Fibroblast of lung (primary cell): ENCODE results near the gene OST4. TPM values are rescaled to one million over a fixed set of nuclear protein-coding genes. Genes with fewer than 3 reads are reported as not detected.

Experiments
- DNase-seq, 2 donors: peaks; one replicate each; pipeline versions ENCODE4 v3.0.0 to v3.0.0-alpha.2; 2010; ENCODE audit warnings: low read depth in 2 of 2
- H2AFZ ChIP-seq: 2 replicates; pipeline ENCODE4 v1.5.1; 2012; ENCODE audit warnings: low read length, control low read depth, inconsistent platforms
- H3K27ac ChIP-seq: 2 replicates; pipeline ENCODE4 v1.5.1; 2011; ENCODE audit warnings: low read length, control low read depth; ENCODE audit not compliant: insufficient read depth
- H3K27me3 ChIP-seq: 2 replicates; pipeline ENCODE4 v1.5.1; 2011; ENCODE audit warnings: mild to moderate bottlenecking, low read length; ENCODE audit not compliant: control insufficient read depth, insufficient read depth
- H3K36me3 ChIP-seq: 2 replicates; pipeline ENCODE4 v1.5.1; 2011; ENCODE audit warnings: low read length; ENCODE audit not compliant: control insufficient read depth, insufficient read depth
- H3K4me1 ChIP-seq: 2 replicates; pipeline ENCODE4 v1.5.1; 2011; ENCODE audit warnings: low read length; ENCODE audit not compliant: control insufficient read depth, insufficient read depth; ENCODE audit errors: extremely low read depth
- H3K4me2 ChIP-seq: 2 replicates; pipeline ENCODE4 v1.5.1; 2011; ENCODE audit warnings: low read length, control low read depth; ENCODE audit not compliant: insufficient read depth; ENCODE audit errors: extremely low read depth
- H3K4me3 ChIP-seq, 4 experiments: fragments of 200-600 bp in 1 of 4; sonication (generic) in 1 of 4; replicated peaks in 1 of 4; 2 replicates each; pipeline ENCODE4 v1.5.1; 2011 to 2016; ENCODE audit warnings: low read length in 4 of 4, low read depth in 3 of 4, mild to moderate bottlenecking in 3 of 4, control low read depth in 2 of 4, inconsistent platforms in 1 of 4, mixed read lengths in 1 of 4; ENCODE audit not compliant: insufficient read depth in 1 of 4; ENCODE audit errors: control extremely low read depth in 1 of 4
- H3K79me2 ChIP-seq: 2 replicates; pipeline ENCODE4 v1.5.1; 2012; ENCODE audit warnings: mild to moderate bottlenecking, low read length, inconsistent platforms; ENCODE audit not compliant: control insufficient read depth, insufficient read depth
- H3K9ac ChIP-seq: 2 replicates; pipeline ENCODE4 v1.5.1; 2011; ENCODE audit warnings: mild to moderate bottlenecking, low read length, control low read depth; ENCODE audit not compliant: insufficient read depth
- H3K9me3 ChIP-seq: 2 replicates; pipeline ENCODE4 v1.5.1; 2012; ENCODE audit warnings: low read depth, low read length; ENCODE audit not compliant: control insufficient read depth, insufficient read depth
- H4K20me1 ChIP-seq: 2 replicates; pipeline ENCODE4 v1.5.1; 2011; ENCODE audit warnings: low read length; ENCODE audit not compliant: control insufficient read depth, insufficient read depth; ENCODE audit errors: extremely low read depth
- EZH2 ChIP-seq: IDR thresholded peaks from 2 replicates; pipeline ENCODE4 v1.5.1; 2012; ENCODE audit warnings: low read length, control low read depth, mild to moderate bottlenecking; ENCODE audit errors: missing control alignments
- polyA plus RNA-seq, 2 donors: library from polyadenylated mRNA; depleted of rRNA in 1 of 2; stranded (reverse) in 1 of 2; unstranded in 1 of 2; fragments of >200 nt; gene quantifications; 2 replicates each; pipeline ENCODE4 v1.2.1, GENCODE V29; 2011 to 2012; ENCODE audit warnings: missing spikeins in 1 of 2
- total RNA-seq: library from RNA; depleted of rRNA; stranded (reverse); fragments of >200 nt; gene quantifications from 2 replicates; pipeline ENCODE4 v1.2.1, GENCODE V29; 2014
- TF ChIP-seq, protein P1 (sequence below), 2 donors: IDR thresholded peaks in 1 of 2; conservative IDR thresholded peaks in 1 of 2; 1 replicate in 1 of 2; 2 replicates in 1 of 2; pipeline ENCODE4 v1.5.1; 2011 to 2012; ENCODE audit warnings: low read length in 2 of 2, control low read depth in 1 of 2, inconsistent platforms in 1 of 2, low read depth in 1 of 2, mild to moderate bottlenecking in 1 of 2

Gene OST4
- total and polyA plus RNA-seq, 2 donors (not counting 1 experiment from before 2014, with no cell fraction given): 479 to 1,054 TPM

DNA sequence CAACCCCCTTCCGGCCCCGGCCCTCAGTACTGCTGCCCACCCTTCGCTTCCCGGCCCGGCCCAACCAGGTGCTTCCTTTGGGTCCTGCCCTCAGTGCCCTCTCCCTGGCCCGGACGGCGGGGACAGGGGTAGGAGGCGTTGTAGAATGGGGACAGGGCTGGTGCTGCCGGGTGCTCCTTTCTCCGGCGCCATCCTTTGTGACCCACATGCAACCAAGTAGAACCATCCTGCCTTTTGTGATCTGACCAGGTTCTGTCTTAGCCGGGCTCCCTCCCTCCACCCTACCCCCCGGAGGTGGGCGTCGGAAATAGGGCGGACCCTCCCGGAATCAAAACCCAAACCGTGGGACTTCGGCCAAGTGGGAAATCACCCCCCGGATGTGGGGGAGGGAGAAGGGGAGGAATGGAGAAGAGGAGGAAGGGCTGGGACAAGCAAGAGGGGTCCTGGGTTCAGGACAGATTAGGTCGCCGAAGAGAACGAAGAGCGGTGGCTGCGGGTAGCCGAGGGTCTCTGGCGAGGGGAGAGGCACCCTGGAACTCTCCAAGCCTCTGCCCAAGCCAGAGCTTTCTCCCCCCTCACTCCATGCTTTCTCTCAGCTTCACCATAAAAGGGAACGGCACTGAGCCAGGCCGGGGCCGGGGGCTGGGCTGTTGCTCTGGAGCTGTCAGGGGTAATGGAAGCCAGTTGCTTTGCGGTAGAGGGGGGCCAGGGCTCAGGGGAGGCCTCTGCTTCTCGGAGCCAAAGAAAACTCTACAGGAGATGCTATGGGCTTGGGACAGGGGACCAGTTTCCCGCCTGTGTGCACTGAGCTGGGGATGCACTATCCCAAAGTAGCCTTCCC, 756 bp upstream of the OST4 start:
- Histone ChIP-seq H3K36me3 (peaks cover 10% of the 10 kb centered on the region), H3K27ac (peak overlapping the region; percentile 79), H3K27me3 (no peaks in the 10 kb centered on the region), H2AFZ (peak overlapping the region; percentile 6), H3K4me3 (peak overlapping the region; percentile 39 to 70 (median 55)), H3K79me2 (peaks cover 40% of the 10 kb centered on the region), H3K9ac (peak overlapping the region; percentile 62), H3K4me1 (peaks cover 25% of the 10 kb centered on the region), H3K9me3 (no peaks in the 10 kb centered on the region), H3K4me2 (peak overlapping the region; percentile 93), H4K20me1 (no peaks in the 10 kb centered on the region)
- DNase-seq: peak; percentile 81 to 90
- TF ChIP-seq, protein P1, sequence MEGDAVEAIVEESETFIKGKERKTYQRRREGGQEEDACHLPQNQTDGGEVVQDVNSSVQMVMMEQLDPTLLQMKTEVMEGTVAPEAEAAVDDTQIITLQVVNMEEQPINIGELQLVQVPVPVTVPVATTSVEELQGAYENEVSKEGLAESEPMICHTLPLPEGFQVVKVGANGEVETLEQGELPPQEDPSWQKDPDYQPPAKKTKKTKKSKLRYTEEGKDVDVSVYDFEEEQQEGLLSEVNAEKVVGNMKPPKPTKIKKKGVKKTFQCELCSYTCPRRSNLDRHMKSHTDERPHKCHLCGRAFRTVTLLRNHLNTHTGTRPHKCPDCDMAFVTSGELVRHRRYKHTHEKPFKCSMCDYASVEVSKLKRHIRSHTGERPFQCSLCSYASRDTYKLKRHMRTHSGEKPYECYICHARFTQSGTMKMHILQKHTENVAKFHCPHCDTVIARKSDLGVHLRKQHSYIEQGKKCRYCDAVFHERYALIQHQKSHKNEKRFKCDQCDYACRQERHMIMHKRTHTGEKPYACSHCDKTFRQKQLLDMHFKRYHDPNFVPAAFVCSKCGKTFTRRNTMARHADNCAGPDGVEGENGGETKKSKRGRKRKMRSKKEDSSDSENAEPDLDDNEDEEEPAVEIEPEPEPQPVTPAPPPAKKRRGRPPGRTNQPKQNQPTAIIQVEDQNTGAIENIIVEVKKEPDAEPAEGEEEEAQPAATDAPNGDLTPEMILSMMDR (conservative IDR thresholded peaks at IDR 0.05 in 1 of 2, IDR thresholded peaks at IDR 0.05 in 1 of 2; ENCODE audit: low read depth in 1 of 2, low read length in 2 of 2): no peak
- TF ChIP-seq EZH2: no peak

DNA sequence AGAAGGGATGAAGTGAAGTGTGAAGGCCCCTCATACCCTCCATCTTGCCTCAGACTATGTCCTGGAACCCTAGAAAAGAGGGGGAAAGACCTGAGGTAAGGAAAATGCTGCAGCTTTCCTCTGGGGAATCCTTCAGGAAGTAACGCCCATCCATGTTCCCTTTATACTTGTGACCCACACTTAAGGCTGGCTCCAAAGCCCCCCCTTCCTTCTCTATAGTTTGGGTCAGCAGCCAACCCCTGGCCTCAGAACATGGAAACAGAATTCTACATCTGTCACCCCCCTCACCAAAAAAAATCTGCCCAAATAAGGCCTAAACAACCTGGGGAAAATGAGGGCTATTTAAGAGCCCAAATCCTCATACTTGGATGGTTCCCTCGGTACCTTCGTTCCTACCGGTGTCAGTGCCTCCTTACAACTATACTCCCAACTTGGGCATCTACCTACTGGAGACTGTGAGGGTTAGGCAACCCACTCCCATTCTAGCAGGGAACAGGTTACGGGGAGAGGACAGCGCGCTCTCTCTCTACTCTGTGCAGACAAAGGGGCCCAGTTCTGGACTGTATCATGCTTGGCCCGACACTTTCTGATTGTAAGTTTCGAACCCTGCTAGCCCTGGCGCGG, 689 bp downstream of the OST4 start:
- Histone ChIP-seq H3K4me1 (peaks cover 21% of the 10 kb centered on the region), H3K36me3 (peaks cover 16% of the 10 kb centered on the region), H3K79me2 (peaks cover 40% of the 10 kb centered on the region), H3K9ac (peak overlapping the region; percentile 80), H3K27me3 (no peaks in the 10 kb centered on the region), H3K9me3 (no peaks in the 10 kb centered on the region), H3K4me3 (peak overlapping the region; percentile 79 to 100 (median 96)), H2AFZ (peak overlapping the region; percentile 57), H4K20me1 (no peaks in the 10 kb centered on the region), H3K27ac (peak overlapping the region; percentile 87), H3K4me2 (peak overlapping the region; percentile 93)
- no peak for TF ChIP-seq EZH2
- TF ChIP-seq, protein P1 (conservative IDR thresholded peaks at IDR 0.05 in 1 of 2, IDR thresholded peaks at IDR 0.05 in 1 of 2; ENCODE audit: low read depth in 1 of 2, low read length in 2 of 2): no peak
- no peak for DNase-seq

DNA sequence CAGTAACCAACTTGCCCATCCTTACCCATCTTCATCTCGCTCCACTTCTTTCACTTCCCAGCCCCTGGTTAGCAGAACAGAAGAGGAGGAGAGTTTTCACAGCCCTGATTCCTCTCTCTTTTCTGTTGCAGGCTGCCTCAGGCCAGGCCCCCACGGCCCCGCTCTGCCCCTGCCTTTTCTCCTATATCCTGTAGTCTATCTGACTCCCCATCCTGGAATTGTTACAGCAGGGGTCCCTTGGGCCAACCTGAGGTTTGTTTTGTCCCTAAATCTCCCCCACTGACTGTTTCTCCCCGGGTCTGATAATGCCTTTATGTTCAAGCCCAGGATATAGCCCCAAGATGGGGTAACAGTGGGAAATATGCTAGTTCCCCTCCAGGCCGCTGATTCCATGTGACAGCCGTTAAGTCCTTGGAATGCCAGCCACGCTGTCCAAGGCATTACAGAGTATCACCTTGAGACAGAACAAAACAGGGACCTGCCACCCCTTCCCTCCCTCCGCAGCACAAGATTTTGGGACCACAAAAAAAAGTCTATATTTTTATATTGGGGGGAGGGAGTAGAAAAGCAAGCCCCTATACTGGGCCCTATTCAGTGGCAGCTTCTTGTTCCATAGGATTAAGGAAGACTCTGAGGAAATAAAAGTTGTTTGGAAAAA, 1.4 kb downstream of the OST4 start:
- peak overlapping the region; percentile 87 for H3K27ac ChIP-seq
- peaks cover 40% of the 10 kb centered on the region for H3K79me2 ChIP-seq
- no peak for TF ChIP-seq EZH2
- TF ChIP-seq, protein P1 (conservative IDR thresholded peaks at IDR 0.05 in 1 of 2, IDR thresholded peaks at IDR 0.05 in 1 of 2; ENCODE audit: low read depth in 1 of 2, low read length in 2 of 2): no peak
- no peak overlapping the region for H2AFZ ChIP-seq
- H3K4me3 ChIP-seq: peak overlapping the region; percentile 79 to 100 (median 96)
- peaks cover 20% of the 10 kb centered on the region for H3K36me3 ChIP-seq
- no peaks in the 10 kb centered on the region for H3K9me3 ChIP-seq
- no peak for DNase-seq
- H3K4me2 ChIP-seq: peak overlapping the region; percentile 93
- peaks cover 17% of the 10 kb centered on the region for H3K4me1 ChIP-seq
- no peaks in the 10 kb centered on the region for H3K27me3 ChIP-seq
- no peaks in the 10 kb centered on the region for H4K20me1 ChIP-seq
- no peak overlapping the region for H3K9ac ChIP-seq
